Measurements from ENCODE around the gene GAL.
"Not testable (repeated sequence)": the region's sequence is repeated elsewhere in the genome, so short reads cannot be mapped to it uniquely, and the experiment has no call there.

GAL gene, protein sequence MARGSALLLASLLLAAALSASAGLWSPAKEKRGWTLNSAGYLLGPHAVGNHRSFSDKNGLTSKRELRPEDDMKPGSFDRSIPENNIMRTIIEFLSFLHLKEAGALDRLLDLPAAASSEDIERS

DNA sequence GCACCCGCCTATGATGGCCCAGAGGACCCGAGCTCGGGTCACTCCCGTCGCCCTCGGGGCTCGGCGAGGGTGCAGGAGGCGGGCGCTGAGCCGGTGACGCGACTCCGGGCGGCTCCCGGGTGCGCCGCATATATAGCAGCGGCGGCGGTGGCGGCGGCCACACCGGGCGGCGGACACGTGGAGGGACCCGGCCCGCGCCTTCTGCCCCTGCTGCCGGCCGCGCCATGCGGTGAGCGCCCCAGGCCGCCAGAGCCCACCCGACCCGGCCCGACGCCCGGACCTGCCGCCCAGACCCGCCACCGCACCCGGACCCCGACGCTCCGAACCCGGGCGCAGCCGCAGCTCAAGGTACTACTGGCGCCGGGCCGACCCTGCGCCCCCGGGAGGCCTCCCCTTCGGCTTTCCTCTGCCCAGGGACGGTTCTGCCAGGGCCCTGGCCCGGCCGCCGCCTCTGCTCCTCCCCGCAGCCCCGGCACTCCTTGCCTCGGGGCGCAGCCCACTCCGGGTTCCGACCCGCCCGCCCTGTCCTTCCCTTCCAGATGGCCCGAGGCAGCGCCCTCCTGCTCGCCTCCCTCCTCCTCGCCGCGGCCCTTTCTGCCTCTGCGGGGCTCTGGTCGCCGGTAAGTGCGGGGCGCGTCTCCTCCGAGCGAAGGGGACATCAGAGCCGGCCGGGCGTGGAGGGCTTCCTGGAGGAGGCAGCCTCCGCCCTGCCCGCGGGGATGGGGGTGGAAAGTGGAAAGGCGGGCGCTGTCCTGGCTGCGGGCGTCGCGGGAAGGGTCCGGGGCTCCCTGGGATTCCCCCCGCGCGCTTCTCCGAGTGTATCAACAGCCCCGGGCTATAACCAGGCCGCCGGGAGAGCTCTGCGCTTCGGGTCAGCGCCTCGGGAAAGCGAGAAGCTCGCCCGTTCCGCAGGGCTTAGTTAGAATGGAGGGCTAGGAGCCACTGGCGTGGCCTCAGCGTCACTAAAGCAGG lies at the start of gene GAL:
Gene GAL (plus strand): TSS at position 160 of the 972 bp plus-strand sequence. CDS start 380 bp downstream, at position 540.
- peak in 1 of 3 donors; percentile 15 for DNase-seq (ENCODE audit: low read depth in 3 of 3)

DNA sequence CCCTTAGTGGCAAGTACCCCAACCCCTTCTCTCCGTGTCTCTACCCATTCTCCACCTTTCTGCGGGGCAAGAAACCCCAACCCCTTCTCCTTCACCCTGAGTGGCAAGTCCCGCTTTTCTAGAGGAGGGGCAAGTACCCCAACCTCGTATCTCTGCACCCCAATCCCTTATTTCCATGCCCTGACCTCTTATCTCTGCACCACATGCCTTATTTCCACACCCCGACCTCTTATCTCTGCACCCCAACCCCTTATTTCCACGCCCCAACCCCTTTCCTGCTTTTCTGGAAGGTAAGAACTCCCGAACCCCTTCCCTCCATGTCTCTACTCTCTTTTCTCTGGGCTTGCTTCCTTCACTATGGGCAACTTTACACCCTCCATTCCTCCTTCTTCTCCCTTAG lies 49.7 kb upstream of the GAL start:
- not testable (repeated sequence) for DNase-seq (ENCODE audit: low read depth in 3 of 3)

DNA sequence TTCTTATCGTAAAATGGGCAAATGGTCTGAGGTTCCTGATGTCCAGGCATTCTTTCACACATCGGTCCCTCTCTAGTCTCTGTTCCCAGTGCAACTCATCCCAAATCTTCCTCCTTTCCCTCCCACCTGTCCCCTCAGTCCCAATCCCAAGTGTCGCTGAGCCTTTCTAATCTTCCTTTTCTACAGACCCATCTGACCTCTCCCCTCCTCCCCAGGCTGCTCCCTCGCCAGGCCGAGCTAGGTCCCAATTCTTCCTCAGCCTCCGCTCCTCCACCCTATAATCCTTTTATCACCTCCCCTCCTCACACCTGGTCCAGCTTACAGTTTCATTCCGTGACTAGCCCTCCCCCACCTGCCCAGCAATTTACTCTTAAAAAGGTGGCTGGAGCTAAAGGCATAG lies 49.2 kb upstream of the GAL start:
- DNase-seq (ENCODE audit: low read depth in 3 of 3): not testable (repeated sequence)

DNA sequence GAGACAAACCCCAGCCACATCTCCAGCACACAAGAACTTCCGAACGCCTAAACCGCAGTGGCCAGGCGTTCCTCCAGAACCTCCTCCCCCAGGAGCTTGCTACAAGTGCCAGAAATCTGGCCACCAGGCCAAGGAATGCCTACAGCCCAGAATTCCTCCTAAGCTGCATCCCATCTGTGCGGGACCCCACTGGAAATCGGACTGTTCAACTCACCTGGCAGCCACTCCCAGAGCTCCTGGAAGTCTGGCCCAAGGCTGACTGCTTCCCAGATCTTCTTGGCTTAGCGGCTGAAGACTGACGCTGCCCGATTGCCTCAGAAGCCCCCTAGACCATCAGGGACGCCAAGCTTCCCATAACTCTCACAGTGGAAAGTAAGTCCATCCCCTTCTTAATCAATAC lies 48.5 kb upstream of the GAL start:
- not testable (repeated sequence) for DNase-seq (ENCODE audit: low read depth in 3 of 3)

DNA sequence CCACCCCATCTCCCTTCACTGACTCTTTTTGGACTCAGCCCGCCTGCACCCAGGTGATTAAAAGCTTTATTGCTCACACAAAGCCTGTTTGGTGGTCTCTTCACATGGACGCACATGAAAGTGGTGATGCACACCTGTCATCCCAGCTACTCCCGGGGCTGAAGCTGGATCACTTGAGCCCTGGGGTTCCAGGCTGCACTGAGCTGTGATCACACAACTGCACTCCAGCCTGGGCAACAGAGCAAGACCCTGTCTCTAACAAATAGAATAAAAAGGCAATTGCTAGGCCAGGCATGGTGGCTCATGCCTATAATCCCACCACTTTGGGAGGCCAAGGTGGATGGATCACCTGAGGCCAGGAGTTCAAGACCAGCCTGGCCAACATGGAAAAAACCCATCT lies 45.0 kb upstream of the GAL start:
- DNase-seq (ENCODE audit: low read depth in 3 of 3): not testable (repeated sequence)

DNA sequence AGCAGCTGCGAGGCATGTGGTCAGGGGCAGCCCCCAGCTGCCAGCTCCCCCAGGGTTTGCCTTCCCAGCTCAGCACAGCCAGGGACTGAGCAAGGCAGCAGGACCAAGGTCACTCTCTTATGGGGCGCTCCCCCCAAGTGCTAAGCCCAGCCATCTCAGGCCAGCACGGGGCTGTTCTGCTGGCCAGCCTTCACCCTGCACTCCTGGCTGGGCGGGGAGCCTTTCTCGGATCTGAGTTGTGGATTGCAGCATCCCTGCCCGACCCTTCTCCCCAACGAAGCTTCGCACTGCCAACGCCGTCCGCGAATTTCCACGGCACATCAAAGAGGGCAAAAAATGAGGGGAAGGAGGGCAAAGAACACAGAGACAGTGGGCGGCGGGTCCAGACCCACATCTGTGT lies 42.5 kb upstream of the GAL start:
- no peak for DNase-seq (ENCODE audit: low read depth in 3 of 3)

DNA sequence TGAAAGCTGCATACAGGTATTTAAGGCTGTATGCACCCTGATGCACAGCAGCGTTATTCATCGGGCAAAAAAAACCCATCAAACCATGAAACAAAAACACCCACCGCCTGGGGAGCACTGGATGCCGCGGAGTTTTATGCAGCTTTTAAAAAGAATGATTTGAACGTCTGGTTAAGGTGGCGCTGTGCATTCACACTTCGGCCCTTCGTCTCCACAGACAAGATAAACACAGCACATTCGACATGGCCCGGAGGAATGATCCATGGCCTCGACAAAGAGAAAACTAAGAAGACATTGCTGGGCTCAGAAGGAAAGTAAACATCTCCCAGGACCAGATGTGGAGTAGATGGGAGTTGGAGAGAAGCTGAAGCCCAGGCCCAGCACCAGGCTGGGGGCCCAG lies 40.8 kb upstream of the GAL start:
- no peak for DNase-seq (ENCODE audit: low read depth in 3 of 3)

DNA sequence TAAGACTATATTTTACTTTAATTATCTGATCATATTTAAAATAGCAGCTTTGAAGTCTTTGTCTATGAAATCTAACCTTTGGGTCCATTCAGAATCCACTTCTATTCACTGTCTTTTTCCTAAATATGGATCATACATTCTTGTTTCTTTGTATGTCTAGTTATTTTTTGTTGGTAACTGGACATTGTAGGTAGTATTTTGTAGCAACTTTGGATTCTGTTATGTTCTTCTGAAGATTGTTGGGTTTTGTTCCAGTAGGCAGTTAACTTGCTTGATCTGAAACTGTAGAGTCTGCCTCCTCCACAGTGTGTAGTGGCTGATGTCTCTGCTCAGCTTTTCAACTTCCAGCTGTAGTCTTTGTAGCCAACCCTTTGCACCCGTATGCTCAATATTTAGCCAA lies 37.5 kb upstream of the GAL start:
- no peak for DNase-seq (ENCODE audit: low read depth in 3 of 3)

DNA sequence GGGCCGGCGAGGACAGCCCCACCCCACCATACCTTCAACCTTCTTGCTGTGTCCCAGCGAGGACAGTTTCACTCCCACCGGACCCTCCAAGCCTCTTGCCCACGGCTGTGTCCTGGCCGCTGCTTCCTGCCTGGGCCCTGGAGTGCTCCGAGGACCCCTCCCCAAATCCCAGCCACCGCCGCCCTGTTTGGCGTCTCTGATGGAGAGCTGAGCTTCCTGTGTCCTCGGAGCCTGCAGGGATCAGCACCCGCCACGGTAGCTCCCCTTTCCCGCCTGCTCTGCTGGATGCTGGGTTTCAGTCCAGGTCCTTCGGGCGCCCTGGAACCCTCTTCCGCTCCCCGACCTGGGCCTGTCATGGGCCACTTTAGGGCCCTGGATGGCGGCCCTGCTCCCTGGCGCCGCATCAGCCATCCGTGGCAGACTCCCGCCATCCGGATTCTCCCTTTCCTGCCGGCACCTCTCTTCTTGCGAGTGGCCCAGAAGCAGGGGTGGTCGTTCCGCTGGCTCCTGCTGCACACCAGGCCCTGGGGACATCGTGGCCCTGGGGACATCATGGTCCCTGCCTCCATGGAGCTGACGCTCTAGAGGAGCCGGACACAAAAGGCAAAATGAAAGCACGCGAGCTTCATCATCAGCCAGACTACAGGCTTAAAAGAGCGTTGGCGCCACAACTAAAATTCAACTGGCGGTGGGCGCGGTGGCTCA lies 34.3 kb upstream of the GAL start:
- DNase-seq (ENCODE audit: low read depth in 3 of 3): no peak

DNA sequence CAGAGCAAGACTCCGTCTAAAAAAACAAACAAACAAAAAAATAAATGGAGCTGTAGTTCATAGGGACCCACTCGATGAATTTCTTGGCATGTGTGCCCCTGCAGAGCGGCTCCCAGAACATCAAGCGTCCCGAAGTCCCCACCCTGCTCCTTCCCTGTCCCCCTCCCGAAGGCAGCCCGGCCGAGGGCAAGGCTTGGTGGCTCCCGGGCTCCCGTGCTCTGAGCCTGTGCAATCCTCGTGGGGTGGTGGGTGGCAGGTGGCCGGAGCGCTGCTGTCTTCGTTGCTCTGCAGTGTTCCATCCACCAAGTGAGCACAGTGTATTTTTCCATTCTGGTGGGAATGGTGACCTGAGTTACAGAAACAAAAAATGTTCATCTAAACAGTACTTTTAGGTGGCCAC lies 33.5 kb upstream of the GAL start:
- no peak for DNase-seq (ENCODE audit: low read depth in 3 of 3)

DNA sequence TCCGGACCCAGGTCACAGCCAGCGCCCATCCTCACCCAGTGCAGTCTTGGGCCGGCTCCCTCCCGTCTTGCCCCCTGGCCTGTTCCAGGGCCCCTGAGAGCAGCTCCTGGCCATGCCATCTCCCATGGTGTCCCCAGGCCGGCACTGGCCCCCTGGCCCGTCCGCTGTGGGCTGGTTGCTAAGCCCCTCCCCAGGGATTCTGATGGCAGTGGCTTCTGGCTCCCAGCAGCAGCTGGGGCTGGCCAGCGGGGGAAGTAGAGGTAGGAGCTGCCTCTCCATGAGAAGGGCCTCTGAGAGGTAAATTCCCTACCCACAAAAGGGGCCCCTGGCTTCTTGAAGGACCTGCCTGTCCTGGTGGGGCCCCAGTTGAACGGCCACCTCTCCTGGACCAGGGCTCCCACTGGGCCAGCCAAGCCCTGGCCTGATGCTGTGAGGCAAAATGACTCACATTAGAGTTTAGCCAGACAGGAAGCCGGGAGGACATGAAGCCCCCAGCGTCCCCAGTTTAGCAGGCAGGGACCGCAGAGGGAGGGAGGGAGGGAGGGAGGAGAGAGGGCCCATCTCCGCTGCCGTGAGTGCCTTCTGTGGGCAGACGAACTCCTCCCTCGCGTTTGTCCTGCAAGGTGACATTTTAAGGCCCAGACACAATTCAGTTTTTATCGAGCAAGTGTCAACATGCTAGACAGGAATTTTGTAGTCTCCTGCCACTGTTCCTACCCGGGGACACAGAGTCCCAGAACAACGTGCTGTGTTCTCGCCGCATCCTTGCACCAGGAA lies 32.9 kb upstream of the GAL start:
- no peak for DNase-seq (ENCODE audit: low read depth in 3 of 3)

DNA sequence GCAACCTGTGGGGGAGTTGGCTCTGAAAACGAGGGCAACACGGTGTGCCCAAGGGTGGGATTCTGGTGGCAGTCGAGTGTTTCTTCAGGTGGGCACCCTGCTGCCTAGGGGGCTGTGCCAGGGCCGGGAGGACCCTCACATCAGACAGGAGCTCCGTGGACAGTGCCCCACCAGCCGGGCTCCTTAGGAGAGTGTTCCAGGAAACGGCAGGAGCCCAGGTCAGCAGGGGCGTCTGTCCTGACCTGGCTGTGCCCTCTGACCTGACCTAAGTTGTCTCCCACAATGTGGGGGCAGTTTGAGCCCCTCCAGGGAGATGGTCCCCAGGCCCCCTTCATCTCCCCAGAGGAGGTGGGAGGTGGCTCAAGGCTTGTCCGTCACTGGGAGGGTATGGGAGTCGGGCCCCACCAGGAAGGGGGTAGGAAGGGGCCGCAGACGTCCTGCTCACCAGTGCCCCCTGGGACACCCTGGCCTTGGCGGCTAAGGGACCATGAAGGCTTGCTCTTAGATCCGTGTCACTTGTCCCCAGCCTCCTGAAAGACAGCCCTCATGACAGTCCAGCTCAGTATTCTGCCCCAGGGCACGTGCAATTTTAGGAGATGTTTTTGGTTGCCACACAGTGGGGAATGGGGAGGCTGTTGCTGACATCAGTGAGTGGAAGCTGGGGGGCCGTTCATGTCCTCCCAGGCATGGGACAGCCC lies 32.2 kb upstream of the GAL start:
- DNase-seq (ENCODE audit: low read depth in 3 of 3): no peak

DNA sequence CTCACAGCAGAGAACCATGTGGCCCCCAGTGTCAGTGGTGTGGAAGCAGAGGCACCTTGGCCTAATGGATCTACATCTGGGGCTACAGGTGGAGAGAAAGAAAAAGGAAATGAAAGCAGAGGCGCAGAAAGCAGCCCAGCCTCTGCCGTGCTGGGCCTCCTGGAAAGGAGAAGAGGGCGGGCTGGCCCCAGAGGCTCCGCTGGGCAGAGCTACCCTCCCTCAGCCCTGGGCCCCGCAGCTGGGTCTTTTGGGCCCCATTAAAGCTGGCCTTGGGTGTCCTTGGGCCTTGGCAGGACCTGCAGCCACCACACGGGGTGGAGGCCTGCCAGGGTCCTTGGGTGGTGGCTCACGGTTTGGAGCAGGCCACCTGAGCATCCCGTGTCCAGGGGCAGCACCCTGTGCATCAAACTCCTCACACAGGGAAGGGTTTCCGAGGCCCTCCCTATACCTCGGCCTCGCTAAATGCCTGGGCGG lies 31.6 kb upstream of the GAL start:
- no peak for DNase-seq (ENCODE audit: low read depth in 3 of 3)

DNA sequence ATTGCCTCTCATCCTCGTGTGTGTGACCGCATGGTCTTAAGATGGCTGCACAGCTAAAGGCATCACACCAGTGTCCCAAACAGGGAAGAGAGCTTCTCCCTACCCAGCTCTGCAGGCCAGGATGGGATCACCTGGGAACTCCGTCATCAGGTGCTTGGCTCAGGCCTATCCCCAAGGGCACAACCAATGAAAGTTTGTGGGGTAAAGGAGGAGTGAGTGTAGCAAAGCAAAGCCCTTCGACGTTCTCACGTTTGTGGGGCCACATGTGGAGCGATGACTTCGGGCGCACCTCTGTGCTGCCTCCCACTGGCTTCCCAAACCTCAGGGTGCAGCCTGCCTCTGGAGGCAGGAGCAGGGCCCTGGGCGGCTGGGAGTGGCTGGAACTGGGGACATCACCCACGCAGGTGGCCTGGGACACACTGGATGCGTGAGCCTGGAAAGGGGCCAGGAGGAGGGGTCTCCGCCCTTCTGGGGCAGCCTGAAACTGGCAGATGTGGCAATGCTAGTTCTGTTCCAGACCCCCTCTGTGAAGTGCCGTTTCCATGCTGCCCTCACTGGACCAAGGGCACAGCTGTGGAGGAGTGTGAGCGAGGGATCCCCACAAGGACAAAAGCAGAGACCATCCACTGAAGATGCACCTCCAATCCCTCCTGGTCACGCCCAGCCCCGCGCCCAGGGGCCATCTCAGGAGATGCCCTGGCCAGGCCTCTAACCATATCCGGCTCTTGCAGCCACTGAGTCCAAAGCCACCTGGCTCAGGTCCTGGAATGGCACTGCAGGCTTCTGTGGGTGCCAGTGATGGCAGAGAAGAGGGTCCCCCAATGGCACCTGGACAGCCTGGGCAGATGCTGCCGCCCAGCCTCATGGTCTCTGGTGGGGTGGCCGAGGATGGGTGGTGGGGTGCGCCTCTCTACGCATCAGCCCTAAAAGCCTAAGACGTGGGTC lies 30.6 kb upstream of the GAL start:
- no peak for DNase-seq (ENCODE audit: low read depth in 3 of 3)

DNA sequence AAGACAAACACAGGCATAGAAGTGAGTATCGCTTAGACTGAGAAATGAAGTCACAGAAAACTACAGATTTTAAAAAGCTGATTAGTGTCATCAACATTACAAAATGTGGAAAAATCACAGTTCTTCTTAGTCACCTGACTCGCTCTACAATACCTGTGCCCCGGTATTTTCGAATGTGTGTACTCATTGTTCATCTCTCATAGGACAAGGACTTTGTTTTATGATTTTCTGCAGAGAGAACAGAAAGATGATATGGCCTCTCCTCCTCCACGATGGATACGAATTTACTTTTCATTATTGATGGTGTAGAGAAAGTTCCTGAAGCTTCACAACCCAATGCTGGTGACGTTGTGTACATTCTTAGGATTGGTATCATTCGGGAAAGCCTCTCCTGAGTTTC lies 29.4 kb upstream of the GAL start:
- DNase-seq (ENCODE audit: low read depth in 3 of 3): no peak

DNA sequence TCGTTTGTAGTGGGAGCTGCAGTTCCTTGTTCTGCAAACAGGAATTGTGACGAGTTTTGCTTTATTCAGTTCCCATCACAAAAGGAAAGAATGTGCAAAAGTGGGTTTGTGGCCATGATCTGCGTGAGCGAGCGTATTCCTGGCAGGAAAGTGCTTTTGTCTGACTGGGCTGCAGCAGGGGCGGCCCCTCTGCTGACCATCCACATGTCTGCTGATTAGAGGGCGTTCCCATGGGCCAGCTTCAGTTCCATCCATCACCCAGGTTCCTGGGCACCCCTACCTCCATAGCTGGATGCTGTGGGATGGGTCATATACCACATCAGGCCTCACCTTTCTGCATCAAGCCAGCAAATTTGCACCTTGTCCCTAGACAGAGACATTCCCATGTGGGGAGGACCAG lies 28.9 kb upstream of the GAL start:
- no peak for DNase-seq (ENCODE audit: low read depth in 3 of 3)

DNA sequence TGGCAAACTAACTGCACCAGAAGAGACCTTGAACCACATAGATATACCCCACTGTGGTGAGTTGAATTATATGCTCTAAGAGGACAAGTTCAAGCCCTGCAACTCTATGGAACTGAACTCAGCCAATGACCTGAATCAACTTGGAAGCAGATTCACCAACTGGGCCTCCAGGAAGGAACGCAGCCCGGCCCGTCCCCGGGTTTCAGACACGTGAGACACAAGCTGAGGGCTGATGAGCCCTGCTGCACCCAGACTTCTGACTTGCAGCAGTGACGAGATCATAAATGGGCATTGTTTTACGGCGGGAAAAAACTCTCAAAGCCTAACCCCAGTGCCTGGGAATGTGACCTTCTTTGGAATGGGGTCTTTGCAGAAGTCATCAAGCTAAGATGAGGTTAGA lies 28.5 kb upstream of the GAL start:
- DNase-seq (ENCODE audit: low read depth in 3 of 3): no peak

DNA sequence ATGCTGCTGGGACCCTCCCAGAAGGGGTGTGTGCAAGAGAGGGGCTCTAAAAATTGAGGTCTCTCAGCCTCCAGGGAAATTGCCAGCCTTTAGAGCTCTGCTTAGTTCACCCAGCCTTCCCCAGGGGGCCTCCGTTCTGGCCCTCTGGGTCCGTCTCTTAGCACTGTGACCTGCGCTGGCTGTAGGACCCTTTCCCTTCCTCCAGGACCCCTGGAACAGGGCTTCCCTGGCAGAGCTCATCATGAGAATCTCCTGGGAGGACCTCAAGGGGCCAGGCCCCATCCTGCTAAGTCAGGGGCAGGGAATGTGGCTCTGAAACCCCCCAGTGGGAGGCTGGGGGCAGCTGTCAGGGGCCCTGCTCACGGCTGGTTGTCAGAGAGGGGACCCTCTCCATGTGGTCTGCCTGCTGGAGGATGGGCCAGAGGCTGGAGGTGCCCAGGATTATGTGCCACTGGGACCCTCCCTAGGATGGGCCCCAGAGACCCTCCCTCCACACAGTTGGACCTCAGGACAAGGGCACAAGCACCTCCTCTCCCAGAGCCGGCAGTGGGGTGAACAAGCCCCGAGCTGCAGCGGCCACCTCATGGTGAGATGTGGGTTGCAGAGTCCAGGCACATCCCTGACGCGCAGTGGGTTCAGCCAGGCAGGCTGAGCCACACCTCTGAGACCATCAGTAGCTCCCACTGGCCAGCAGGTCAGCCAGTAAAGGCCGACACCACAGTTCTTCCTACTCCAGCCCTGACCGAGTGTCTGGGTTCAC lies 27.1 kb upstream of the GAL start:
- DNase-seq (ENCODE audit: low read depth in 3 of 3): no peak

DNA sequence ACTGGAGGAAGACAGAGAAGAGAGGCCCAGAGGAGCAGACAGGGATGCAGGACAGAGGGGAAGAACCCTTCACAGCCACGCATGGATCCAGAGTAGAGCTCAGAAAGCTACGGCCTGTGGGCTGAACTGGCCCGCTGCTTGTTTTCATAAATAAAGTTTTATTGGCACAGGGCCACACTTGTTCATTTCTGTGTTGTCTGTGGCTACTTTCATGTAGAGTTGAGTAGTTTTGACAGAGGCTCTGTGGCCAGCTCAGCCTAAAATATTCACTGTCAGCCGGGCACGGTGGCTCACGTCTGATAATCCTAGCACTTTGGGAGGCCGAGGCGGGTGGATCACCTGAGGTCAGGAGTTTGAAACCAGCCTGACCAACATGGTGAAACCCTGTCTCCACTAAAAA lies 26.2 kb upstream of the GAL start:
- no peak for DNase-seq (ENCODE audit: low read depth in 3 of 3)
